Activated T-helper 1 cell treated with anti-CD3 and anti-CD28 coated beads, Interleukin-2, amount 50 U/mL, for 16 hours (primary cell): Measurements from ENCODE around the gene TWIST2.

Source experiments
- DNase-seq, 2 donors: peaks; one replicate each; pipeline ENCODE4 v3.0.0-alpha.2; 2020; ENCODE audit warnings: low read depth in 1 of 2, low spot score in 1 of 2

The TWIST2 gene

DNA sequence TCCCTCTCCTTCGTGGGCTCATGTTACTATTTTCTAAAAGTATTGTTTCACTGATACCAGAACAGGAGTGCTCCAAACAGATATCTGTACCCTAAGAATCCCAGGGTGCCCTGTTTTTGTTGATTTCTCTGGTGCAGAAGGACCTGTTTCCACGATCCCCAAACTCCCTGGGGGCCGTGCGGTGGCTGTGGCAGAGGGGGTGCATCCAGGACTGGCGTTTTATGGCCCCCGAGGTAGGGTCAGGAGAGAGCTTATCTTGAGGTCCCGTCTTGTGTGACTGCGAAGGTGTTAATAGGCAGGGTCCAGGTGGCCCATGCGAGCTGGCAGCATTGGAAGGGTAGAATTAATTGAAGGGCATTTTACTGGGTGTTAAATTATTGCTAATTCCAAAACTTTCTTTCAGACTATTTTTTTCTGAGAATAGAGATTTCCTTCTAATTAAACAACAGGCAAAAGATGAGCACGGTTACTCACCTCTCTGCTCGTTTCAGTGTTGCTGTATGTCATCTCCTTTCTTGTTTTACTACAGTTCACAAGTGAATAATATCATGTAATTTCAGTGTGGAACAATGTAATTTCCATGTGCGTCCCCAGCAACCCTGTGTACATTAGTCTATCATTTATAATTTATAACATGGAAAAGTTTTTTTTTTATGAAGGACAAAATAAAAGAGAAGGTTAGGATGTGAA is 8.2 kb downstream of the TWIST2 start:
- DNase-seq: no peak

DNA sequence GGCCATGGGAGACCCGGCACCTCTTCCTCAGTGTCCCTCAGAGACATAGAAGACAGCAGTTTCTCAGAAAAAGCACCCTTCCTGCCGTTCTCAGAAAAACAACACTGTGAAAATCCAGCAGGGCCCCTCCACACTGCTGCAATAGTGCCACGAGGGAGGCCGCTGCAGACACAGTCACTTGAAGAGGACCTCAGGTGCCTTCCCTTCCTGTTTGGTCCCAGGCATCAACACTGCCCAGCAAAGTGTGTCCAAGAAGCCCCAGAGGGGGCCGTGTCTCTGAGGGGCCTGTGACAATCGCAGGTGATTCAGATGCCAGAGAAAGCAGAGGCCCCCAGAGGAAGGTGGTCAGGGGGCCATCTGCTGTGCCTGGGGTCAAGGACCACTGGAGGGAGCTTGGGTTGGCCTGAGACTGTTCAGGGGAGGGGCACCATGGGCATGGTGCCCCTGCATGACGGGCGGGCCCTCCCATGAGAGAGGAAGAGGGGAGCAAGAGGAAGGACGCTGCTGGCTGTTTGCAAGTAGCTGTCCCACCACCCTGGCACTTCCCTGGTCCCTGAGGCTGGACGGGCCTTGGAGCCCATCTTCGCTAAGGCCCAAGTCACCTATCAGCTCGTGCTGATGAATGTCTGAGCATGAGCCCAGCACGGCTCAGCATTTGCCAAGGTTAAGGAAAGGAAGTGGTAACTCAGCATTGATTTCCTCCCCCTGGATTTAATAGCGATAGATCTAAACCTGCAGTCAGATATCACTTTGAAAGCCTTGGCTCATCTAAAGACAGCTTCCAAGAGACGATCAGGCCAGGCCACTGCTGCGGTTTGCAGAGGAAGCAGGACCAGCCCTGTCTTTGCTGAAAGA is 9.1 kb downstream of the TWIST2 start:
- no peak for DNase-seq

DNA sequence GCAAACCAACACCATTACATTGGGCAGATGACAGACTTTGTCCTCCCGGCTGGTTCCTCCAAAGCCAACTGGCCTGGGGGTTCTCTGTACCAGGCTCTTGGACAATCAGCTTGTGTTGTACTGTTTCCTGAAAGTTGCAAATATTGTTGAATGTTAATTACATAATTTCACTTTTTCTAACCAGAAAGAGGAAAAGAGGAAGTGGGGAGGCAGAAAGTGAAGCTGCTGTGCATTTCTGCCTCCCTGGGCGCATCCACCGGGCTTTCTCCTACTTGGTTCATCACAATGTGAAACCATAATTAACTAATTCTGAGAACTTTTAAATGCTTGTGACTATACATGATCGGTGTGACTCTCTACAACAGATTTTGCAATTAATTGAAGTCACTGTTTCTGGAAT is 10.1 kb downstream of the TWIST2 start:
- DNase-seq: no peak

DNA sequence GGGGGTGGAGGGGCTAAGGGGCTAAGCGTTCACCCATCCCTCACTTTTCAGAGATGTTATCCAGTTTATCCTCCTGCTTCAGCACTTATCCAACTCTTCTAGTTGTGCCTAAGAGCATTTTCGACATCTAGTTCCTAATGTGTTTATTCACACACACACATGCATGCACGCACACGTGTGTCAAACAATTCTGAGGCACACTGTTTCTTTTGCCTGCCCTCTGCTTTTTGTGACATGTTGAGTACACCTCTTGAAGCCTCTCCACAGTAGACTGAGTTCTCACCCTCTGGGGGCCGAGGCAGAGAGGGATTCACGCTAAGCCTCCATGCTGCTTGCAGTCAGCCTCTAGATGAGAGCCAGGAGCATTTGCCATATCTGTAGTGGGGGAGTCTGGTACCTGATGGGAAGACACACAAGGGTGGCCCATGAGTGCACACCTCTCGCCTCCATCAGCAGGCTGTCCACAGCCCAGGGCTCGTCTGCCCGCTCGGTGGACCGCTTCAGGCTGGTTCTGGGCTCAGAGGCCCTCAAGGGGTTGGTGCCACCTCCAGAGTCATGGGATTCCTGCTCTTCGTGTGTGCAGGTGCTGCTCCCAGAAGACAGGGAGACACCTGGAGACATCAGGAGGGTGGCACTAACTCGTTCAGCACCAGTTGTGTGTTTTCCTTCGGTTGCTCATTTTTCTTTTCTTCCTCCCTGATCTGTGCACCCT is 11.9 kb downstream of the TWIST2 start:
- DNase-seq: no peak

DNA sequence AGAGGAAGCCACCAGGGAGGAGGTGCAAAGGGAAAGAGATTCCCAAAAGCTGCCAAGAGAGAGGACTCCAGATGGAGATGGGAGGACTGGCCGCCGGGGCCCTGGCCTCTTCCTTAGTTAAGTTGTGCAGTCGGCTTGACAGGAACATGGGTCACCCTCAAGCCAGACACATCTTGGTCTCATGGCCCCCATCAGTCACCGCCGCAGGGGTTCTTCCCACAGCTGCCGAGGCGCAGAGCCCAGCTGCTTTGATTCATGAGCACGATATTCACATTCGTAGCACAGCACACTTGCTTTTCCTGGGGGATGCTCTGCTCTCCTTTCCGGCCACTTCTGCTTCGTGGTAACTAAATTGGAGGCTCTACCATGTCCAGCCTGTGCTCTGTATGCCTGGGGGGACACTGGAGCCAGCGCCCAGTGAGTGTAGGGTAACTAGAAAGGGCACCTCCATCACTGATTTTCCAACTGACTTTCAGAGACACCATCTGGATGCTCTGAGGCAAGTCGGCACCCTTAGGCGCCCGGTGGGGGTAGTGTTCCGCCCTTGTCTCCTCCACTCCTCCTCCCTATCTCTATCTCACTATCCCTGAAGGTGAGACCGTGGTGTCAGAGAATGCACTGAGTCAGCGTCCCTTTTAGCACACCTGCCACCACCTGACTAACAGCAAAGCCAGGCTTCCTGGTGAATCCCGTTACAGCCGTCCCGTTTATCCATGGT is 13.3 kb downstream of the TWIST2 start:
- DNase-seq: no peak

DNA sequence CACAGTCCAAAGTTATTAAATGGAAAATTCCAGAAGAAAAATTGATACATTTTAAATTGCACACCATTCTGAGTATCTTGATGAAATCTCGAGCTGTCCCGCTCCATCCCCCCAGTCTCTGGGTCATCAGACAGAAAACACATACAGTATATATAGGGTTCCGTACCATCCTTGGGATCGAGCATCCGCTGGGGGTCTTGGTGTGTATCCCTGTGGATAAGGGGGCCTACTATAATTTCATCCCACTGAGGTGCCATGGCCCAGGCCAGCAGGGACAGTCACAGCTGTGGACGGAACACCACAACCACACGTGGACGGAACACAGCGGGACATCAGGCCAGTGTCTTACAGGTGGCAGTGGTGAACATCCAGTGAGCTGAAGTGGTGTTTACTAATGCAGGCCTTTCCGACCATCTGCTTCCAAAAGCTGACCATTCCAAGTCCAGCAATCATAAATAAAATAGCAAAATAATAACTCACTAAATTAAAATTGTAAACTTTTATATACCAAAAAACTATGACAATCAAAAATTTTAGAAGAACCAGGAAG is 14.0 kb downstream of the TWIST2 start:
- no peak for DNase-seq

DNA sequence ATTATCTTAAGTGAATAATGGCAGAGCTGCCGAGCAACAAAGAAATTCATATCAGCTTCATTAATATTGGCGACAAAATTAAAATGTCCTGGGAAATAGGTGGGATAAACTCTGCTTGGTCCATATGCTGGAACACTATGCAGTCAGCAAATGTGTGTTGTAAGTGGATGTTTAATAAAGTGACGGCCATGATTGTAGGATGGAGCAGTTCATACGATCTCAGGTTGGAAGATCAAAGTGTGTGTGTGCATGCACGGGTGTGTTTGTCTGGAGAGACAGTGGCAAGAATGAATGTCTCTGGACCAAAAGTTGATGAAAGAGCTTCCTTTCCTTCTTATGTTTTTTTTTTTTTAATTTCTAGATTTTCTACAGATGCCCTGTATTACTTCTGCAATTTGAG is 14.8 kb downstream of the TWIST2 start:
- no peak for DNase-seq

DNA sequence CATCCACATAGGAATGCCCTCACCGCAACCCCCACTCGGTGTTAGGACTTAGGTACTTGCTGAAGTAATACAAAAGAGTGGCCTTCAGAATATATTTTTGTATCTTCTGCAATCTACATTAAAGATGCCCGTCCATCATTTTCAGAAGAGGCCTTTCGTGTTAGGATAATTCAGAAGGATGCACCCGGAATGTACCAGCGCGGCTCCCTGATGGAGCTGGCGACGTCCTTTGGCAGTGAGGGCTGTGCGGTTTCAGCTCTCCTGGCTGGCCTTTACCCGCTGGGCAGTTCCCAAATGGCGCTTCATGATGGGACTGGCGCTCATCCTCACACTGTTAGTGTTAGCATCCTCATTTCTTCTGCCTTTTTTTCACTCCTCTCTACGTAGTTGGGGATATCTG is 15.3 kb downstream of the TWIST2 start:
- no peak for DNase-seq

DNA sequence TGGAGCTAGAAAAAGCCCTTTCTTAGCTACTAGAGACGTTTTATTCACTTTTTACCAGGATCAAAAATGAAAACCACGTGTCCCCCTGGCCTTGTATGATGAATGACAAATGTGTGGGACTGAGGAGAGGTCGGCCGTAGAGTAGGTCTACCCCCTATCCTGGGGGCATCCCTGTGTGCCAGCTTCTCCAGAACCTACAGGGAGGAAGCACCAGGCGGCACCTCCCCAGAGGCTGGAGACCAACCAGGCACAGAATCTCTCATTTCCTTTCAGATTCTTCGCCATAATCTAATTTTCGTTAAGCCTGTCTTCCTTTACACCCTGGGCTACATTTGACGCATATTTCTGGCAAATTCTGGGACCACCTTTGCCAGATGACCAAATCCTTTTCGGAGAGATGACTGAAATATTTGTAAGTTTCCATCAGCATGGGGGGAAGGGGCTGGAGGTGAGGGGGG is 15.9 kb downstream of the TWIST2 start:
- no peak for DNase-seq

DNA sequence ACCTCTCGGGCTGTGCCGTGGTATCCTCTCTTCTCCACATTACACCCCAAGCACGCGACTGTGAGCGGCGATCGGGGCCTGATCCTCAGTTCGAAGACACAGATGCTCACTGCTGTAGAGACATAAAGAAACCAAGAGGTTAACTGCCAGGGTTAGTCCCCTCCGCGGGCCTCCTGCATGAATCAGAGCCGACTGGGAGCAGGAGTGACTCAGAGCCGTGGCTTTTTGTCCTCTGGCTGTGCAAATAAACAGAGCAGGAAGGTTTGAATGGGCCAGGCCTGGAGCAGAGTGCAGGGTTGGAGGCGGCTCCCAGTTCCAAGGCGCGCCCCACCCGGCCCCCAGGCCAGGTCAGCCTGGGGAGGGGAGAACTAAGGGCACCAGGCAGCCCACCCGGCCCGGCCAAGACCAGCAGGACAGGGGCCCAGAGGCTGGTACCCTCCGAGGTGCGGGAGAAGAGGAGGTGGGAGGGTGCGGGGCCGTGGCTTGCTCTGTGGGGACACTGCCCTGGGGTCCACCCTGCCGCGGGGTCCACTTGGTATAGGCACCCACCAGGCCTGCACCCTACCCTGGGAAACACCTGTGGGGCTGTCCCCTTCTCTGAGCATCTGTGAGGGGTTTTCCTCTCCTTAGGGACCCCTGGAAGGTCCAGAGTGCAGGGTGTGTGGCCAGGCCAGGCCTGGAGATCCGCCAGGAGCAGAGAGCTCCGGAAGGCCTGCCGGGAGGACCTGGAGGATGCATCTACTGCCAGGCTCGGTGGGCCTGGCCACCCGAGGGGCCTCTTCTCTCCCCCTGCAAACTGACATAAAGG is 16.5 kb downstream of the TWIST2 start:
- no peak for DNase-seq

DNA sequence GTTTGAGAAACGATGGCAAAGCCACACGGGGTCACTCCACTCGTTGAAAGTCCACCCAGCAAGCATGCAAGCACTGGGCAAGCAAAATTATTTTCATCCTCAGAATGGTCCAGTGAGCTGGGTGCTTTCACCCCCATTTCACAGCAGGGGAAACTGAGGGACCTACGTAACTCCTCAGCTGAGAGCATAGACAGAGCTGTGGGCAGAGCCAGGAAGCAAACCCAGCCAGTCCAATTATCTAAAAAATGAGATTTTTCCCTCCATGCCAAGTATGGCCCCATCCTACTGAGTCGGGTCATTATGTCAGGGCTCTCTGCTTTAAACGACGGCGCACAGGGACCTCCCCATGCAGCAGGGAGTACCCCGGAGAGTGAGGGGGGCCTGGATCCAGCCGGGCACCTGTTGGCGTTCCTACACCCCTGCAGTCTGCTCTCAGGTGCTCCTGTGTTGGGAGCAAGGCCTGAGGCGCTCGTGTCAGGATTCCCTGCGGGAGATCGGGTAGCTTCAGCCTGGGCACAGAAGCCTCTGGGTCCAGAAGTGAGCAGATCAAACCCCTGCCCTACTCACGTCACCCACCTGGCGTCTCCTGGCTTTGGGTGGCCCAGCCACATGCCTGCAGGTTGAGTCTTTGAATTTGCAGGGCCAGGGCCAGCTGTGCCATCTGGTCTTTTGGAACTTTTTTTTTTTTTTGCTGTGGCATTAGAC is 17.3 kb downstream of the TWIST2 start:
- DNase-seq: no peak

DNA sequence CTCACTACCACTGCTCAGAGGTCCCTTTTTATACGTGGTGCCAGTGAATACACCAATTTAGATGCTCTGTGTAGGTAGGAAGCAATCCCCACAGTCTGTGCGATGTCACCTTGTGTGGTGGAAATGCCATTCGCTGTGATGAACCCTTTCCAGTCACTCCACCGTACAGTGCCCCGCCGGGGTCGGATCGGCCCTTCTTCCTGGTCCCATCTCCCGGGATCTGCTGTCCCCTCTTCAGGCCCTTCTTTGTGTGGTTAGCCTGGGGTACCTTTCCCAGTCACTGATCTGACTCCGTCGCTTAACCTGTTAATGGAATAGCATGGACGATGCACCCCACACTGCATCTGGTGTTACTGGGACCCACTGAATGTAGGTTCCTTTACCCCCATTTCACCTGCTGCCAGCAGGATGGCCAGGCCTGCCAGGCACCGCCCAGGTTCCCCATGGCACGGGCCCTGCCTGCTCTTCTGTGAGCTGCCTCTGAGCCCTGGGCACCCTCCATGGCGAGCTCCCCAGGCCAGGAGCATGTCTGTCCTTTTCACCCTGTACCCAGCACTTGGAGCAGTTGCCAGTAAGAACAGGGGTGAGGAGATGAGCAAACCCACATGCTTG is 18.0 kb downstream of the TWIST2 start:
- no peak for DNase-seq

DNA sequence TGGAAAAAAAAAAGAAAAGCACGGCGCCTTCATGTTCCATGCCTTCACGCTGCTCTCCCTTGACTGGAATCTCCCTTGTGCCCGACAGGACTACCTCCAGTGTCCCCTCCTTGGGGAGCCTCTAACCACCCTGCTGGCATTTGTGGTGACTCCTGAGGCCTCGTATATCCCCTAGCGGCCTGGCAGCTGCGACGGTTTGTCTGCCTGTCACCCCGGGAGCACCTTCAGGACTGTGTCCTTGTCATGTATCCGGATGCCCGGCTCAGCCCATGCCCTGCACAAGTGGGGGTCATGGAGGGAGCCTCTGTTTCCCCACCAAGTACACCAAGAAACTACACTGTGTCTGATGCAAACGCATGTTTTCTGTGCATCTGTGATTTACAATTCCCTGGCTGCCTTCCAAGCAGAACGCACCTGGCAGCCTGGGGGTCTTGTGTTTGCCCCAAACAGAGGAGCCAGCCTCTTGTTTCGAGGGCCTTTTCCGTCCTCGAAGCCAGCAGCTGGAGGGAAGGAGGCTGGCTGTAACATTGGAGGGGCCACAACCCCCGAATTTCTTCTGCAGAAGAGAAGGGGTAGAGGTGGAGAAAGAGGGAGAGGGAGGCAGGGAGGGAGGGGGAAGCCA is 18.9 kb downstream of the TWIST2 start:
- DNase-seq: no peak

DNA sequence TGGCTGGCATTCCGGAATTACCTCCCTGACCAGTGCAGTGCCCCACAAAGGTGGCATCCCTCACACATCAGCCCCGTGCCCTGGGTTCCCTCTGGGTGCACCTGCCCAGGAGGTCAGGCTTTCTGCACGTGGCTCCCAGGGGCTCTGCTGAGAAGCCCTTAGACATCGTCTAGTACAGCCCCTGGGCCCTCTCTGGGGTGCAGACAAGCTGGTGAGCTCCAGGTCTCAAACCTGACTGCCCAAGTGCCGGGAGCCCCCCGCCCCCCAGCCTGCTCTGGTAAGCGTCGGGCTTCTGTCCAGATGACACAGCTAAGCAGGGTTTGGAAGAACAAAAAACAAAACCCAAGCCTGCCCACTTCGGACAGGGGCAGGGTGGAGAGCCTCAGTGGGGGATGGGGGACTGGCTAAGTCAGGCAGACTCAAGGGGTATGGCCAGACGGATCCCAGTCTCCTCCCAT is 20.2 kb downstream of the TWIST2 start:
- no peak for DNase-seq

DNA sequence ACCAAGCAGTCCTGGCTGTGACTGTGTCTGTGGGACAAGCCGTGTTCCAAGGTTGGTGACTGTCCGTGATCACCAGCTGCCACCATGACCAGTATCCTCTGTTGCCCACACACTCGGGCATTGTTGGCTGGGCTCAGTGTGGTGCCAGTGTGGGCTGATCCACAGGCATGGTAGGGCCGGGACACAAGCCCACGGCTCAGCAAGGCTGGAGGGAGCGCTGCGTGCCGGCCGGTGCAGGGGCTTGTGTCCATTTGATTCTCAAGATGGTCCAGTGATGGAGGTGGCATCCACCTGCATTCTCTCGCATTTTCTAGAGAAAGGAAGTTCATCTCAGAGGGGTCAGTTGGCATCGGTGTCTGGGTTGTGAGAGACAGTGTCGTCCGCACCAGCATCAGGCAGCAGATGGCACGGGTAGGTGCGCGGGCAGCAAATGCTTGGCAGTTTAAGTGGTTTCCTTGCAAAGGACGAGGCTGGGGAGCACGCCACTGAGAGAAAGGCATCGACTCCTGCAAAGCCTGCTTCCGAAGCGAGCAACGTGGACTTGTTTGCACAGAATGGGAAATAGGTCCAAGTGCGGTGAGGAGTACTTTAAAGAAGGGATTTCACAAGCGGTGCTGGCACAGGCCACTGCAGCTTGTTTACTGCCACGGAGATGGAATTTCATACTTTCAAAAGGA is 20.9 kb downstream of the TWIST2 start:
- DNase-seq: no peak

DNA sequence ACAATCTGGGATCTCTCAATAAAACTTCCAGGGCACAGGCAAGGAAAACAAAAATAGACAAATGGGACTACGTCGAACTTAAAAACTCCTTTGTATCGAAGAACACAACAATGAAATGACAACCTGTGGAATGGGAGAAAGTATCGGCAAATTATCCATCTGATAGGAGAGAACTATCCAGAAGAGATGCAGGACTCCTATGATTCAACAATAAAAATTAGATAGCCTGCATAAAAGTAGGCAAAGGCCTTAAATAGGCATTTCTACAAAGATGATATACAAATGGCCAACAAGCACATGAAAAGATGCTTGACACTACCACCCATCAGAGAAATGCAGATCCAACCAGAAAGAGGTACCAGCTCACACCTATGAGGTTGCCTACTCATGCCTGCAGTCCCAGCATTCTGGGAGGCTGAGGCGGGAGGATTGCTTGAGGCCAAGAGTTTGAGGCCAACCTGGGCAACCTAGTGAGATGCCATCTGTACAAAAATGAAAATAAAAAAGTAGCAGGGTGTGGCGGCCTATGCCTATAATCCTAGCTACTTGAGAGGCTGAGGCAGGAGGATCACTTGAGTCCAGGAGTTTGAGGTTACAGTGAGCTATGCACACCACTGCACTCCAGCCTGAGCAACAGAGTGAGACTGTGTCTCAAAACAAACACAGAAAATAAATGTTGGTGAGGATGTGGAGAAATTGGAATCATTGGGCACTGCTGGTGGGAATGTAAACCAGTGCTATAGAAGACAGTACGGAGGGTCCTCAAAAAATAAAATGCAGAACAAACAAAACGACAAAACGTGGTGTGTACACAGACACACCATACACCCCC is 21.6 kb downstream of the TWIST2 start:
- DNase-seq: no peak

DNA sequence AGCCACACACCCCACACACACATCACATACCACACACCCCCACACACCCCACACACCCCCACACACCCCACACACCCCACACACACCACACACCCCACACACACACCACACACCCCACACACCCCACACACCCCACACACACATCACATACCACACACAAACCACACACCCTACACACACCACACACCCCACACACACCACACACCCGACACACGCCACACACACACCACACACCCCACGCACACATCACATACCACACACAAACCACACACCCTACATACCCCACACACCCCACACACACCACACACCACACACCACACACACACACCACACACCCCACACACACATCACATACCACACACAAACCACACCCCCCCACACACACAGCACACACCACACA is 22.4 kb downstream of the TWIST2 start:
- DNase-seq: no peak
